Measurements from ENCODE around the gene AGAP2.
"Not testable (repeated sequence)": the region's sequence is repeated elsewhere in the genome, so short reads cannot be mapped to it uniquely, and the experiment has no call there.

AGAP2 gene

GRCh38 chr12:57720606-57721595, 17.6 kb downstream of the AGAP2 start:
- no peak for DNase-seq

DNA sequence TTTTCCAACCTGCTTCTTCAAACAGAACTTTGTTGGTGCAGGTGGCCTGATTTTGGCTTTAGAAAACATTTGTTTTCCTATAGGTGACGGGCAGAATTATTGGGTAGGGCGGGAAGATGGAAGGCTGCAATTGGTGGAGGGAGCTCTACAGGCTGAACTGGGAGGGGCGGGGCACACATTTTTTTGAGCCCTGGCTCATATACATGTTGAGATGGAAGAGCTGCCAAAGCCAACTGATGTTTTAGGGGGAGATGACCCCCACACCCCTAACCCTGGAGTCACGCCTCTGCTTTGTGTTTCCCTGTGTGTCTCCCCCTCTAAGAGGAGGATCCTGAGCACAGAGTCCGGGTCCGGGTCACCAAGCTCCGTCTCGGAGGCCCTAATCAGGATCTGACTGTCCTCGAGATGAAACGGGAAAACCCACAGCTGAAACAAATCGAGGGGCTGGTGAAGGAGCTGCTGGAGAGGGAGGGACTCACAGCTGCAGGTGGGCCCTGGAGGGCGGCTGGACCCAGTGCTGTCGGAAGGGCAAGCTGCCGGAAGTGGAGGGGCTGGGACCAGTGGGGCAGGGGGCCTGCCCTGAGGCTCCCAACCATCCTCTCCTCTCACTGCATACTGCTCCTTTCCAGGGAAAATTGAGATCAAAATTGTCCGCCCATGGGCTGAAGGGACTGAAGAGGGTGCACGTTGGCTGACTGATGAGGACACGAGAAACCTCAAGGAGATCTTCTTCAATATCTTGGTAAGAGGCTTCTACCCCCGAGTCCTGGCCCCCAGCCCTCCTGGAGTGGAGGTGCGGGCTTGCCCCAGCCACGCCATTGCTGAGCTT, 18.6 kb downstream of the AGAP2 start:
- no peak for DNase-seq

- no peak for DNase-seq
Observed at GRCh38 chr12:57718641-57719528, 19.7 kb downstream of the AGAP2 start.

DNA sequence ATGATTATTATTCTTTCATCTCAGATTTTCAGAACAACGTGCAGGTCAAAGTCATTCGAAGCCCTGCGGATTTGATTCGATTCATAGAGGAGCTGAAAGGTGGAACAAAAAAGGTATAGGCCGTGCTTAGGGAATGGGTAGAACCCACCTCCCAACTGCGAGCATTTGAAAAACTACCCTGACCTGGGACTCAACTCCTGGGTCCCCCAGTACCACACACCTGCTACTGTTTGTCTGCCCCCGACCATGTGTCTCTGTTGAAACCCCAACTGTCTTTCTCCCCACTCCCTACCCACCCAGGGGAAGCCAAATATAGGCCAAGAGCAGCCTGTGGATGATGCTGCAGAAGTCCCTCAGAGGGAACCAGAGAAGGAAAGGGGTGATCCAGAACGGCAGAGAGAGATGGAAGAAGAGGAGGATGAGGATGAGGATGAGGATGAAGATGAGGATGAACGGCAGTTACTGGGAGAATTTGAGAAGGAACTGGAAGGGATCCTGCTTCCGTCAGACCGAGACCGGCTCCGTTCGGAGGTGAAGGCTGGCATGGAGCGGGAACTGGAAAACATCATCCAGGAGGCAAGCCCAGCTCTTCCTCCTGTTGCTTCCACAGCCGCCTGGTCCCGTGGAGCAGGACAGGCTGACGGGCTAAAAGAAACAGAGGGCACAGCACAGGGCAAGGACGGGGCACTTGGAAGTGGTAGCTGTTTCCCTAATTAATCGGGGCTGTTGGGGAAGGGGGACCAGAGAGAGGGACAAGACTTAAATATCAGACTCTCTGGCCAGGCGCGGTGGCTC, 20.5 kb downstream of the AGAP2 start:
- no peak for DNase-seq

DNA sequence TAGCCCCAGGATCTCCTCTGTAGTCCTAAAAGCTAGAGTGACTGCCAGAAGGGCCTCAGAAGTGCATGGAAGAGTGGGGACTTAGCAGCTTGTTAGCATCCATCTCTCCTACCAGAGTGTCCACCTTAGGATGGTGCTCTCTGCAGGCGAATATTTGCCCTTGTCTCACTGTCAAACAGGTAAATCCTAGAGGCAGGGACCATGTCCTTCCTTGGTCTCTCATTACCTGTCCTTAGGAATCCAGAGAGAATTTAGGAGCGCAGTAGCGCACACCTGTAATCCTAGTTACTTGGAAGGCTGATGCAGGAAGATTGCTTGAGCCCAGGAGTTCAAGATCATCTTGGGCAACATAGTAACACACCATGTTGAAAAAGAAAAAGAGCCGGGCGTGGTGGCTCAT, 21.4 kb downstream of the AGAP2 start:
- DNase-seq = no peak

DNA sequence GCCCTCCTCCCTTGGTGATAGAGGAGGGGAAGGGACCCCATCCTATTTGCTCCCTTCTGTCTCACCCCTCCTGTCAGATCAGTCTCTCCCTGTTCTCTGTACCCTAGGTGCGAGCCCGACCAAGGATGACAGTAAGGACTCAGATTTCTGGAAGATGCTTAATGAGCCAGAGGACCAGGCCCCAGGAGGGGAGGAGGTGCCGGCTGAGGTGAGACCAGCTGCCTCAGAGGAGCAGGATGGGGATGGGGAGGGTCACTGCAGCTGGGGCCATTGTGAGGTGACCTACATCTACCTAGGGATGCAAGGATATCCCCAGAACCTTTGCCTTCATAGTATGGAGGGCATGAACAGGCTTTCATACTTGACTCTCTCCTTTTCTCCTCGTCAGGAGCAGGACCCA, 22.2 kb downstream of the AGAP2 start:
- DNase-seq = no peak

DNA sequence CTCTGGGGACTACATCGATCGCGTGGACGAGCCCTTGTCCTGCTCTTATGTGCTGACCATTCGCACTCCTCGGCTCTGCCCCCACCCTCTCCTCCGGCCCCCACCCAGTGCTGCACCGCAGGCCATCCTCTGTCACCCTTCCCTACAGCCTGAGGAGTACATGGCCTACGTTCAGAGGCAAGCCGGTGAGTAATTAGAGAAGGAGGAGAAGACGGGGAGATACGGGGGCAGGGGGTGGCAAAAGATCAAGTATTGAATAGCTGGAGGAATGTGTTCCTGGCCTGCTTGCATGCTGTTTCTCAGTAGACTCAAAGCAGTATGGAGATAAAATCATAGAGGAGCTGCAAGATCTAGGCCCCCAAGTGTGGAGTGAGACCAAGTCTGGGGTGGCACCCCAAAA, 22.8 kb downstream of the AGAP2 start:
- no peak for DNase-seq

GRCh38 chr12:57715036-57715748, 23.4 kb downstream of the AGAP2 start:
- DNase-seq = not testable (repeated sequence)

- DNase-seq = no peak
Observed at GRCh38 chr12:57713209-57713608, 25.3 kb downstream of the AGAP2 start.

- no peak for DNase-seq
Observed at GRCh38 chr12:57712701-57713100, 25.8 kb downstream of the AGAP2 start.

- DNase-seq = no peak
Observed at GRCh38 chr12:57708296-57708695, 30.2 kb downstream of the AGAP2 start.

DNA sequence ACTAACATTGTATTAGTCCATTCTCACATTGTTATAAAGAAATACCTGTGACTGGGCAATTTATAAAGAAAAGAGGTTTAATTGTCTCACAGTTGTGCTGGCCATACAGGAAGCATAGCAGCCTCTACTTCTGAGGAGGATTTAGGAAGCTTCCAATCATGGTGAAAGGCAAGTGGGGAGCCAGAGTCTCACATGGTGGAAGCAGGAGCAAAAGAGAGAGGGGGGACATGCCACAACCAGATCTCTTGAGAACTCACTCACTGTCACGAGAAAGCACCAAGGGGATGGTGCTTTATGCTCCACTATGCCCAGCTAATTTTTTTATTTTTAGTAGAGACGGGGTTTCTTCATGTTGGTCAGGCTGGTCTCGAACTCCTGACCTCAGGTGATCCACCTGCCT, 31.3 kb downstream of the AGAP2 start:
- DNase-seq = no peak

- no peak for DNase-seq
Observed at GRCh38 chr12:57700317-57700716, 38.2 kb downstream of the AGAP2 start.

GRCh38 chr12:57698414-57698813, 40.1 kb downstream of the AGAP2 start:
- DNase-seq = no peak

DNA sequence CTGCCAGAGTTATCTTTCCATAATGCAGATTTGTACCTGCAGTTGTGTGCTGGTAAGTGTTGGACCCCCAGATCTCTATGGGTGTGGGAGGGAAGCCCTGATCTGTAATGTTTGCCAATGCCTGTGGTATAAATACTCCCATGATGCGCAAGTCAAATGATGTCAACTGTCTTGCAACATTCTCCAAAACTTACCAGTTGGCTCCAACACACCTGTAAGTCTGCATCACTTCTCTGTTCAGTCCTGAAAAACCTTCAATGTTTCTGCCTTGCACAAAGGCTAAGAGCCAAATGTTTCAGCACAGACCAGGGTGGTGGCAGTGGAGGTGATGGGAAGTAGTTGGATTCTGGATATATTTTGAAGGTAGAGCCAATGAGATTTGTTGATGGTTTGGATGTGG, 41.5 kb downstream of the AGAP2 start:
- no peak for DNase-seq

GRCh38 chr12:57695770-57696432, 42.6 kb downstream of the AGAP2 start:
- no peak for DNase-seq

DNA sequence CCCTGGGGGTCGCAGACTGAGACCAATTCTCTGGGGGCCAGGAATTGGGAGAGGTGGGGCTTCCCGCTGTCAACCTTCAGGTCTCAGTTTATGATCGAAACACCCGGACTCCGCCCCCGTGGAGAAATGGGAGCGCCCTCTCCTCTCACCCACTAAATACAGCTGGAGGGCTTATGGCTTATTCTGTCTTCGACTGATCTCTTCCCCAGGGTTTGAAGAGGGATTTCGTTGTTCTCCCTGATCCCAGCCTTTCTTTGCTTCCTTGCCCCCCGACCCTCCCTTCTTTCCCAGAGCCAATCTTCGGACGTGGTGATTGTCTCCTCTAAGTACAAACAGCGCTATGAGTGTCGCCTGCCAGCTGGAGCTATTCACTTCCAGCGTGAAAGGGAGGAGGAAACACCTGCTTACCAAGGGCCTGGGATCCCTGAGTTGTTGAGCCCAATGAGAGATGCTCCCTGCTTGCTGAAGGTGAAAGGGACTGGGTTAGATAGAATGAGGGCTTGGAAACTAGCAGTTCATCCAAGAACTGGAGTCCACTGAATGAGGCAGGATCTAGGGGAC, 44.0 kb downstream of the AGAP2 start:
- DNase-seq = peak; percentile 34

DNA sequence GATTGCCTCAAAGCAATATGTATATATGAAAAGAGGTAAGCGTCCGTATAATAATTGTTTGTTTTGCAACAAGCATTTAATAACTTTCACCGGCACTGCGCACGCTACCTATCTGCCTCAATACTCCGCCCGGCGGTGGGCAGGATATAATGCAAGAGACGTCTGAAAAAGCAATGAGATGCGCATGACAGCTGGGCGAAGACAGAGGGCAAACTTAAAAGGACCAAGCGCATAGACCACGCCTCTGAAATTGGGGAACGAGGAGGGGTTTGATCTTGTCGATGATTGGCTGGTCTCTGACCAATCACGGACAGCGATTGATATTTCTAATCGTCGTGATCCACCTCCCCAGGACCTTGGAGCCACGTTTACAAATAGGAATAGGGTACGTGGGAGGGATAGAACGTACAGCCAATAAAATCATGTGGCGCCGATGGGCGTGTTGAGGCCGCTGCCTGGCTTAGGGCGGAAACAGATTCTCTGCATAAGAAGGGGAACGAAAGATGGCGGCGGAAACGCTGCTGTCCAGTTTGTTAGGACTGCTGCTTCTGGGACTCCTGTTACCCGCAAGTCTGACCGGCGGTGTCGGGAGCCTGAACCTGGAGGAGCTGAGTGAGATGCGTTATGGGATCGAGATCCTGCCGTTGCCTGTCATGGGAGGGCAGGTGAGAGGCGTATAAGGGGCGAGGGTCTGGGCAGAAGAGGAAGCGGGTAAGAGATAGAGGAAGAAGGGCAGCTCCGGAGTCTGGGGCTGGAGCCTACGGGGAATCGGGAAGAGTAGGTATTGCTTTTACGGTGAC, 44.7 kb downstream of the AGAP2 start, which contains the start of gene OS9:
Gene OS9, plus strand, starts transcription at position 474 of the 800 bp plus-strand sequence. Its CDS starts 30 bp downstream, at position 504.
- DNase-seq = peak; percentile 94

DNA sequence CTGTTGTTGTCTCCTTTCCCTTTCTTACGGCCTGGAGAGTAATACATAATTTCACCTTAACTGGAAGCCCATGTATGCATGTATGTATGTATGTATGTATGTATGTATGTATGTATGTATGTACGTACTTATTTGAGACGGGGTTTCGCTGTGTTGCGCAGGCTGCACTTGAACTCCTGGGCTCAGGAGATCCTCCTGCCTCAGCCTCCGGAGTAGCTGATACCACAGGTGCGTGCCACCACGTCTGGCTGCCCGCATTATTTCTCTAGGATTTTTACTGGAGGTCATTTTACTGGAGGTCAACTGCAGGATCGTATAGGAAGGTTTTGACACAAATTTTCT, 45.3 kb downstream of the AGAP2 start:
- no peak for DNase-seq

Data from CD4-positive, alpha-beta T cell treated with Interleukin-17A for 4 hours (primary cell).